Activated T-cell treated with anti-CD3 and anti-CD28 coated beads, Interleukin-2, amount 50 U/mL, for 48 hours (primary cell): ENCODE data around the gene SCAPER.
"Not testable (repeated sequence)": the region's sequence is repeated elsewhere in the genome, so short reads cannot be mapped to it uniquely, and the experiment has no call there.

Experiments
- DNase-seq, 2 experiments: peaks; one replicate each; pipeline ENCODE4 v3.0.0-alpha.2; 2020

Gene SCAPER

DNA sequence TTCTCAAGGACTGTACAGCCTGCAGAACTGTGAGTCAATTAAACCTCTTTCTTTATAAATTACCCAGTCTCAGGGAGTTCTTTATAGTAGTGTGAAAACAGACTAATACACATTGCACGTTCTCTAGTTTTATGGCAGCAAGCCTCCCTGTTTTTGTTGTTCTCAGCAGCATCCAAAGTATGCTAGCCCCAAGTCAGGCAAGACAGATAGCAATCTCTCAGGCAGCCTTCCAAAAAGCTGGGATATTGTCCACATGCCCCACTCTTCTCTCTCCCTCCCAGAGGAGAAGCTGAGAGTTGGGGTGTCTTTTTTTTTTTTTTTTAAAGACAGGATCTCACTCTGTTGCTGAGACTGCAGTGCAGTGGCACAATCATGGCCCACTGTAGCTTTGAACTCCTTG, 438.0 kb downstream of the SCAPER start:
- no peak for DNase-seq

DNA sequence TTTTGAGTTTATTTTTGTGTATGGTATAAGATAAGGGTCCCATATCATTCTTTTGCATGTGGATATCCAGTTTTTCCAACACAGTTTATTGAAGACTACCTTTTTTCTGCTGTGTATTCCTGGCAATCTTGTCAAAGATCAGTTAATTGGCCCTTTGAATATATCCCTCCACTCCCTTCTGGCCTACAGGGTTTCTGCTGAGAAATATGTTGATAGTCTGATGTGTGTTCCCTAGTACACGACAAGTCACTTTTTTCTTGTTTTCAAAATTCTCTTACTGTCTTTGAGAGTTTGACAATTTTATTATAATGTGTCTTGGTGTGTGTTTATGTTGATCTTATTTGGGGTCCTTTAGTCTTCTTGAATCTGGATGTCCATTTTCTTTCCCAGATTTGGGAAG, 439.4 kb downstream of the SCAPER start:
- no peak for DNase-seq

DNA sequence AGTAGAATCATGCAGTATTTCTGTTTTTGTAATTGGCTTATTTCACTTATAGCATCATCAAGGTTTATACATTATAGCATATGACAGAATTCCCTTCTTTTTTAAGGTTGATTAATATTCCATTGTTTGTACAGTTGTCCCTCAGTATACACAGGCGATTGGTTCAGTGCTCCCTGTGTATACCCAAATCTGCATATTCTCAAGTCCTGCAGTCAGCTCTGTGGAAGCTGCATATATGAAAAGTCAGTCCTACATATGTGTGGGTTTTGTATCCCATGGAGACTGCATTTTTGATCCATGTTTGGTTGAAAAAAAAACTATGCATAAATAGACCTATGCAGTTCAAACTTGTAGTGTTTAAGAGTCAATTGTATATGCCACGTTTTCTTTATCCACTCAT, 440.9 kb downstream of the SCAPER start:
- no peak for DNase-seq

DNA sequence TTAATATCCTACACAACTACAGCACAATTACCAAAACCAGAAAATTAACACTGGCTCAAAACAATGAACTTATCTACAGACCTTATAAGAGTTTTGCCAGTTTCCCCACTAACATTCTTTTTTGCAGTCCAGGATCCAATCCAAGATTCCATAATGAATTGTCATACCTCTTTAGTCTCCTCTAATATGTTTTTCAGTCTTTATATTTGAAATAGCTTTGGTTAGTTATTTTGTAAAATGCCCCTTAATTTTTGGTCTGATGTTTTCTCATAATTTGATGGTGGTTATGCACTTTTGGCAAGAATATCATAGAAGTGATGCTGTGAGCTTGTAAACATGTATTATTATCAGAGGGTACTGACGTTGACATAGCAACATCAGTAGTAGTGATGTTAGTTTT, 444.3 kb downstream of the SCAPER start:
- no peak for DNase-seq

DNA sequence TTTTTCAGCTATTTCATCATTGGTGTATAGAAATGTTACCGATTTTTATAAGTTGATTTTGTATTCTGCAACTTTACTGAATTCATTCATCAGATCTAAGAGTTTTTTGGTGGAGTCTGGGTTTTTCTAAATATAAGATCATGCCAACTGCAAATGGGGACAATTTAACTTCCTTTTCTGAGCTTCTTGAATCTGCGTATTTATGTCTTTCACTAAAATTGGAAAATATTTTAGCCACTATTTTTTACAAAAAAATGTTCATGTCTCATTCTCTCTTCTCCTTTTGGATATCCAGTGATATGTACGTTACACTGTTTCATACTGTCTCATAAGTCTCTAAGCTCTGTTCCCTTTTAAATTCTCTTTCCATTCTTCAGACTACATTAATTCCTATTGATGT, 444.8 kb downstream of the SCAPER start:
- no peak for DNase-seq

DNA sequence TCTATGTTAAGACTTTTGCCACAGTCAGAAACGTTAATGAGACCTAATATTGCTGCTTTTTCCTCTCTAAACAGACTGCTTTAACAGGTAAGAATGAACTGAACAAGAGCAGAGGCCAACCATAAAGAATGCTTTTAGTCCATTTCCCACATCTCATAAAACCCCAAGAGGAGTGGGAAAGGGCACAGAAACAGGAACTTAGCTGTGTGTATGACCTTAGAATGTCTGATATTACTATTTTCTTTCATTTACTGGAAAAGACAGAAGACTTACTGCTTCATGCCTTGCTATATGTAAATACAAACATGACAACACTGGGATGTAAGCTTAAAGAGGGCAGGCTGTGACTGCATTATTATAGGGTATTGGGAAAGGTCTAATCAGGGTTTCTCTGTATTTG, 453.6 kb downstream of the SCAPER start:
- no peak for DNase-seq

DNA sequence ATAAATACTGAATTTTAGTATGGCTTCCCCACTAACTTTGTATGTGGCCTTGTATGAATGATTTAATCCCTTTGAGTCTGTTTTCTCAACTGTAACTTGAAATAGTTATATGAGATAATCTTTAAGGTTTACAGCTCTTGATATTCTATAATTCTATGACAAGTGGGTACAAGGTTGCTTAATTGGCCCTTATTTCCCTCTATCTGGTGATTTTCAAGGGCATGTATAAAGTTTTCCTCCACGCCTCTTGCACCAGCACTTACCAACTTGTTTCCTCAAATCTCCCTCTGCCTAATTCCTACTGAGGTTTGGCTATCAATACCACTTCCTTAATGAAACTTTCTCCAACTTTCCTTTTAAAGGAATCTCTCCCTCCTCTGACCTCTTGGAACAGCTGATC, 455.7 kb downstream of the SCAPER start:
- no peak for DNase-seq

DNA sequence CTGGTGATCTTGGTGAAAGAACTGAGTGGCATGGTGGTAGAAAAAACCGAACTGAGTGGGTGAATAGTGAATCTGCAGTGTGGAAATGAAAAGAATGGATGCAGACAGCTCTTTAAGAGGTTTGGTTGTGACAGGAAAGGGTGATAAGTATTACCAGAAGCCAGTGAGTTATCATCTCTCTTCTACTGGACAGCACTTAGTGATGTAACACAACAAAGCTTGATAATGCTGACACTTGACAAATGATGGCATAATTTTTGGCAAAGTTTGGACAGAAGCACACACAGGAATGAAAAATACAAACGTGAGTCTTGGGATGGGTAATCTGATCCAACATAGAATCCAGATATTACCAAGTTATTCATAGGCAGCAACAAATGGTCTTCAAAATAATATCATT, 456.4 kb downstream of the SCAPER start:
- DNase-seq = no peak

DNA sequence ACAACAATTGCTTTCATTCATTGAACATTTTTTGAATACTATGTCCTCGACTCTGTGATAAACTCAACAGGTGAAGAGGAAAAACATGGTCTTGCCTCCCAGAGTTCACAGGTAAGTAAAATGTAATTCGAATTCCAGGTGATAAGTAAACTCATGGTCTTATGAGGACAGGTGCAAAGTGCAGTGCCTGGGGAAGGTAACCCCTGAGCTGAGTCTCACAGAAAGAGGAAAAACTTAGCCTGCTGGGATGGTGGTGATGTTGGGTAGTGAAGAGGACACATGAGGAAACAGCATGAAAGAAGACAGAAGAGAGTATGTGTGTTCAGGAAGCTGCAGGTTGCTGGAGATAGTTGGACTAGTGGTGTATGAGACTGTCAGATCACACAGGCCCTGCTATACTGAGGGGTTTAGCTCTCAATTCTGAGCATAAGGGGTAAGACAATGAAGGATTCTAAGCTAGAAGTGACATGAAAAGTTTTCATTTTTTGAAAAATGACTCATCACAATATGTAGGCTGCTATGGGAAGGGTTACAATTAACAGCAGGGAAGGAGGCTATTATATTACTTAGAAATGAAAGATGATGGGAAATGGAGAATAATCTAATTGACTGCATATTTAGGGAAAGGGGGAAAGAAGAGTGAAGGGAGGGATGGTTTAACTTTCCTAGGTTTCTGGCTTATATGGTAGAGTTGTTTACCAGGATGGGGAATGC, 457.3 kb downstream of the SCAPER start:
- DNase-seq = no peak

DNA sequence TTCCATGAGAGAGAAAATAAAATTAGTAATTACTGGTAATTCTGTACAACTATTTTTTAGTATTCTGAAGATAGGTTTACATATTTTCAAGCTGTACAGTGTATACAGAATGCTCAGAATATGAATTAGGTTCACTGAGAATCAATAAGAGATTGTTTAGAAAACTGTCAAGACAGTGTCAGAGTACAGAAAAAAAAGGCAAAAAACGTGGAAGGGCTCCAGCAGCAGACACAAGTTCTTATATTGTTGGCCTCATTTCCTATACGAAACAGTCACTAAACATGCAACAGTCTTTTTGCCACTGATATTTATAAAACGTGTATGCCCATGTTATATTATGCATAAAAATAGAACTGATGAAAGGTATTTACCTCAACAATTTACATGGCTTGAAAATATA, 464.7 kb downstream of the SCAPER start:
- no peak for DNase-seq

DNA sequence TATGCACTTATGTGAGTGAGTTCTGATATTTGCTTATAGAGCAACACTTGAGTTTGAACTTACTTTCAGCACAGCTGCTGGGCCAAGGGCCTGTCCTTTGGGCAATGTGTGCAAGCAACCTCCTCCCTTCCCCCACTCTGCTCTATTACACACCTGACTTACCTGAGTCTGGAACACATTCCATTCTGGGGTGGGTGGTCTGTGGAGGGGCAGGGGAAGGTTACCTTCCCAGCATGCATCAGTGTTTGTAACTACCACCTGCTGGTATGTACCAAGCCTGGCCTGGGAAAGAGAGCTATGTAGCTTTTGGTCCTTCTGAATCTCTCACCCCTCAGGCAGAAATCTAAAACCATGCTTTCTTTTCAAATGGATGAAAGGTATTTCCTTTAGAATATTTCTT, 465.6 kb downstream of the SCAPER start:
- no peak for DNase-seq

DNA sequence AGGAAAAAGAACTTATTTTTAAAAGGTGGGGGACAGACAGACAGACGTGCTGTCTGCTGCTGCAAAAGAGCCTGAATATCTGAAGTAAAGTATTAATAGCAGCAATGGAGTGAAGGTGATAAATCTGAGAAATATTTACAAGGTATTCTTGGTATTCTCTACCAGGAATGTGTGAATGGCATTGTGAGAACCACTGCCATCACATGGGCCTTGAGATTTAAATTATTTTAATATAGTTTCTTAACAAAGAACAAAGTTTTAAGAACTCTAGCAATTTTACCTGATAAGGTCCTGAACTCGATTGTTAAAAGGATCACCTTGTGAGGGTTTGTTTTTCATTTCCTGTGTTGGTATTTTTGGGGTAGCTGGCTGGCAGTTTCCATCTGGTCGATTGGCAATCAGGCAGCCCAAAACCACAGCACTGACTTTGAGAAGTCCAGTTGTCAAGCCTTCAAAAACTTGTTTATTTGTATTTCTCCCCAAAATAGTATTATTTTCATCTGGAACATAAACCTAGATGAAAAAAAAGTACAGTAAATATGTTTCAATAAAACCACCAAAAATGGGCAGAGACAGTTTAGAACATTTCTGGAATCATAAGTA, 471.2 kb downstream of the SCAPER start:
- no peak for DNase-seq

DNA sequence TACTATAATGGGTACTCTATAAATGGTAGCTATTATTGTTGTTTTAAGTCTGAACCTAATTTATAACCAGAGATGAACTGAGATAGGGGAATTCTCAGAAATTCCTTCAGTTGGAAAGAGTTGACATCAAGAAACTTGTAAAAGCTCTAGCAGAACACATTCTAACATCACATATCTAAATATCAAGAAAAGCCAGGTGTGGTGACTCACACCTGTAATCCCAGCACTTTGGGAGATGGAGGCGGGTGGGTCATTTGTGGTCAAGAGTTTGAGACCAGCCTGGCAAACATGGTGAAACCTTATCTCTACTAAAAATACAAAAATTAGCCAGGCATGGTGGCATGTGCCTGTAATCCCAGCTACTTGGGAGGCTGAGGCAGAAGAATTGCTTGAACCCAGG, 472.1 kb downstream of the SCAPER start:
- DNase-seq = not testable (repeated sequence)

DNA sequence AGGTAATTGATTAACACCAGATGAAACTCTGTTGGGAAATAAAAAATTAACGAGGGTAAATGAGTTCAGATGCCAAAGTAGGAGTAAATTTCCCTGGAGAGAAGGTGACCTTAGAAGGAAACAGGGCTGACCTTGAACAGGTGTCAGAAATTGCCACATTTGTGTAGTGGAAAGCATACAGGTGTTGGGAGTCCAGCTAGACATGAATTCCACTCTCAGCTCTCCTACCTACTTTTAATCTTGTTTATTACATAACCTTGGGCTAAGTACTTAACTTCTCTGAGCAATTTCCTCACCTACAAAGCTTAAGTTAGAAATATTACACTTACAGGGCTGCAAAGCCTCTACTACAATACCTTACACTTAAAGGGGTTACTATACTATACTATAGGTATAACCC, 472.5 kb downstream of the SCAPER start:
- no peak for DNase-seq

DNA sequence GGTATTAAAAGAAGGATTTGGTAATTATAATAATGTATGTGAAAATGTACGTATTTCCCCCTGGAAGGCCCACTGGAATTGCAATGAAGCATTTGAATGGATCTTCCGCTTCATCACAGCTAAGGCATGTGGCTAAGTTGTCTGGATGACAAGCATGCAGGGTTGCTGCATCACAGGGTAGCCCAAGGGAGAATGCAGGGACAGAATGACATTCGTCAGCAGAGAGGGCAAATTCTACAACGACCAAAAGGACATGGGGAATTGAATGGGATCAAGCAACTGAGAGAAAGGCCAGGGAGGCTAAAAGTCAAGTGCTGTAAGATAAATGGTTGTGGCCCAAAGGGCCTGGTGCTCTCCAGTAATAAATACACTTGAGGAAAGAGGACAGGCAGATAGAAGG, 473.2 kb downstream of the SCAPER start:
- DNase-seq = no peak

DNA sequence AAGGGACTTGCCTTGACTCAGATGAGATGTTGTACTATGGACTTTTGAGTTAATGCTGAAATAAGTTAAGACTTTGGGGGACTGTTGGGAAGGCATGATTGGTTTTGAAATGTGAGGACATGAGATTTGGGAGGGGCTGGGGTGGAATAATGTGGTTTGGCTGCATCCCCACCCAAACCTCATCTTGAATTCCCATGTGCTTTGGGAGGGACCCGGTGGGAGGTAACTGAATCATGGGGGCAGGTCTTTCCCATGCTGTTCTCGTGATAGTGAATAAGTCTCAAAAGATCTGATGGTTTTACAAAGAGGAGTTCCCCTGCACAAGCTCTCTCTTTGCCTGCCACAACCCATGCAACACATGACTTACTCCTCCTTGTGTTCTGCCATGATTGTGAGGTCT, 474.4 kb downstream of the SCAPER start:
- not testable (repeated sequence) for DNase-seq

DNA sequence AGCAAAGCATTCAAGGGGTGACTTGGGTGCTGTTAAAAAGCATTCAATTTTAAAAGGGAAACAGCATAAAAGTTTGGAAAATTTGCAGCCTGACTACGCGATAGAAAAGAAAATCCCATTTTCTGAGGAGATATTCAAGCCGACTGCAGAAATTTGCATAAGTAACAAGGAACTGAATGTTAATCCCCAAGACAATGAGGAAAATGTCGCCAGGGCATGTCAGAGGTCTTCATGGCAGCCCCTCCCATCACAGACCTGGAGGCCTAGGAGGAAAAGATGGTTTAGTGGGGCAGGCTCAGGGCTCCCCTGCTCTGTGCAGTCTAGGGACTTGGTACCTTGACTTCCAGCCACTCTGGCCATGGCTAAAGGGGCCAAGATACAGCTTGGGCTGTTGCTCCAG, 475.5 kb downstream of the SCAPER start:
- DNase-seq = no peak

DNA sequence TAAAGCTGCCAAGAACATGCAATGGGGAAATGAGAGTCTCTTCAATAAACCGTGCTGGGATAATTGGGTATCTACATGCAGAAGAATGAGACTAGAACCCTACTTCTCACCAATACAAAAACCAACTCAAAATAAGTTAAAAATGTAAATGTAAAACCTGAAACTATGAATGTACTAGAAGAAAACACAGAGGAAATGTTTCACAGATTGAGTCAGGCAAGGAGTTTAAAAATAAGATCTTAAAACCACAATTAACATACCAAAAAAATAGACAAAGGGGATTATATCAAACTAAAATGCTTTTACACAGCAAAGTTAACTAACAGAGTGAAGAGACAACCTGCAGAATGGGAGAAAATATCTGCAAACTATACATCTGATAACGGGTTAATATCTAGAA, 478.2 kb downstream of the SCAPER start:
- no peak for DNase-seq

DNA sequence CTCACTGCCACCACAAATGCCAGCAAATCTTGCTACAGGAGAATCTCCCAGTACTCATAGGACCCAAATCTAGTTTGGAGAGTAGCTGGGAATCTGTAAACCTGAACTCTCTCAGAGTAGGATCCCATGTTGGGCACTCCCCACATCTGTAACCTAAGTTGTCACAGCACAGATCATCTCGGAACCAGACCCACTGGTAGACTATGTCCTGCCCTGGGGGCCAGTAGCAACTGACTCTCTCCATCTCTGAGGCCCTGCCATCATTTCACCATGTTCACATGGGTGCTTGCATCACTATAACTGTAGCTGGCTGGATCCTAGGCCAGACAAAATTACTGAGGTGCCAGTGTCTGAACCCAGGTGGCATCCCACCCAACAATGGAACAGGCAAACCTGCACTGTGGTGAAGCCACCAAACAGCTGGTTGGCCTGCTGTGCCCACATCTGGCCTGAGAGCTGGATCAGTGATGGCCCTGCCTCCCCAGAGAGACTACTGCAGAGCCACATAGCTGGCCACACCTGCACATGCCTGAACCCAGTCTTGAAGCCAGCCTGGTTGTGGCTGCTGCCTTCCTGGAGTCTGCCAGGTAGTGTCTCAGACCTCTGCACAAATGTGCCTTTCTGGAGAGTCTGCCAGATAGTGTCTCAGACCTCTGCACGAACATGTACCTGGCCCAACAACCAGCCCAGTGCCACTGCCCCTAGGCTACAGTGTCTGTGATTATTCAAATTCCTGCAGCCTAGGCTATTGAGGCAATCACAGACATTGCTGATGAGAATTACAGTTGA, 486.6 kb downstream of the SCAPER start:
- DNase-seq = no peak

DNA sequence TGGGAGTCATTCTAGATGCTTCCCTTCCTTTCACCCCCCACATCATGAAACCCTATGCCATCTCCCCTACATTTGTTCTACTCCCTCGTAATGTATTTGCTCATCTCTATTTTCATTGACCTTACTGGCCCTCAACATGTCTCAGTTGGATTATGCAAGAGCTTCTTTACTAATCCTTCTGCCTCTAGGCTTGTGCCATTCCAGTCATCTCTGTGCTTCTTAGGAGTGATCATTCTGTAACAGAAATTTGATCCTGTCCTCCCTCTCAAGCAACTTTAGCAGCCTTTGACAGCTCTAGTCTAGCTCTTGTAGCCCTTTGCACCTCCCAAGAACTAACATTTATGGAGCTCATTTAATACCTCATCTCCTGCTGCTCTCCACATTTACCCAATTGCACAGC, 503.9 kb downstream of the SCAPER start:
- no peak for DNase-seq

DNA sequence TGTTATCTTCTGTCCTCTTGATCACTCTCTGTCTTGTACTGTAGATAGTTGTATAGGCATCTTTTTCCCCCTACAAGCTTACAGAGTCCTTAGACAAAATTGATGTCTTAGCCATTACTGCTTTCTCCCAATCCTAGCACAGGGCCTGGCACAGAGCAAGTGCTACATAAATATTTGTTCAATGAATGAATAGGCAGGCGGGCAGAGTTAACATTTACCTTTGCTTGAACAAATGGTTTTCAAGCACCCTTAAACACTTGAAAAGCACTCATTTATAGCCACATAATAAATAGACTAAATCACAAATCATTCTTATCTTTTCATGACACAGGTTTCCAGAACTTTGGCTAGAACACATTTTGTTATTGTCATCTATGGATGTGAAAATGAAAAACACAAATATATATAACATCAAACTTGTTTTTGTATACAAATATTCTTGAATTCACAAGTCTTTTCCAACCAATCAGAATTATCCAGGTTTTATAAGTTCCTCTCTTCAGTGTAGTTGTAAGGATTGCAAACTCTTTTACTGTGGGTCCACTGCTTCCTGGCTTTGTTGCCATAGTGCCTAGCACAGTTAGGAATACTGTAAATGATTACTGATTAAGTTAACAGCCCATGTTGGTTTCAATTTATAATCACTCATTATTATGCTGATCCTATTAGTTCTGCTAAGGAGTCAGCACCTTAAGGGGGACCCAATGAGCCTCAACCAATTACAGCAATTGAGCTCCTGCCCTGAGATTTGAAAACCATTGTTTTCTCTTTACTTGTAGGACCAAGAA, 506.6 kb downstream of the SCAPER start:
- no peak for DNase-seq

DNA sequence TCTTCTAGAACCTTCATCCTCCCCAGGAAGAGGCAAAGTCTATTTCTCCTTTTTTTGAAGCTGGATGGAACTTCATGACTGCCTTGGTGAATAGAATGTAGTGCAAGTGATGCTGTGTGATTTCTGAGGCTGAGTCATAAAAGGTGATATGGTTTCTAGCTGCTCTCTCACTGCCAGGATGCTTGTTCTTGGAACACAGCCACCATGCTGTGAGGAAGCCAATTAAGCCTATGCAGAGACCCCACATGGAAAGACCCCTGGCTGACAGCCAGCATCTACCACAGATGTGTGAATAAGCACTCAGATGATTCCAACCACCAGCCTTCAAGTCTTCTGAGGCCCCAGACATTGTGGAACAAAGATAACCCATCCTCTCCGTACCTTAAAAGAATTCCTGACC, 511.5 kb downstream of the SCAPER start:
- no peak for DNase-seq

DNA sequence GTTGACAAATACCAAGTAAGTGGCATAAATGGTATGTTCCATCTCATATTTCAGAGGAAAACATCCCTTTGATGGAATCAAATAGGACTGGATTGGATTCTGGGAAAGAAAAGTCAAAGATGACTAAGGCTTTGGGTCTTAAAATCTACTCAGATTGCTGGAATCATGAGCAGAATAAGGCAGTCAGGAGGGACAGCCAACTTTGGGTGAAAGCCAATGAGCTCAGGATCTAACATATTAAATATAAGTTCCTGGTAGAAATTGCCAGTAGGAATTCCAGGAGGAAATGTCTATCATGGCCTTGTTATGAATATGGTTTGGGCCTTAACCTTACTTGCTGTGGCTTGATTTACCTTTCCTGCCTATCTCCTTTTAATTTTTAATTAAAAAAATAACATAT, 513.3 kb downstream of the SCAPER start:
- no peak for DNase-seq

DNA sequence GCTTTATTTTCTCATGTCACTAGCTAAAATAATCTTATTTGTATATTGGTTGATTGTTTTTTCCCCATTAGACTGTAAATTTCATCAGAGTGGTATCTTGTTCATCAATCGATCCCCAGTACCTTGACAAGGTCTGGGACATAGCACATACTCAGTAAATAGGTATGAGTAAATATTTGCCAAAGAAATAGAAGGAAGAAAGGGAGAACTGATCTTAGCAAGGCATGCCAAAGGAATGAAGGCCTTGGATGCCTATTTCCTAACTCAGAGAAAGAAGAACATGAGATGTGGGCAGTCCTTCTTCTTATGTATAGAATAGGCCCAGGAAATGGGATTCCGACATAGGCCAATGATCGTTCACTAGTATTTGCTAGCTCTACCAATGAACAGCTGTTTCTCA, 513.8 kb downstream of the SCAPER start:
- DNase-seq = no peak
